ENCODE results near the gene GREB1L.

- TF ChIP-seq CTCF (IDR thresholded peaks at IDR 0.05) (no peak), POLR2A (IDR thresholded peaks at IDR 0.05) (no peak)
Measured at GRCh38 chr18:21484851-21485636, 243.0 kb downstream of the GREB1L start.

All from right lobe of liver (tissue), 4 donors.